ENCODE results near the gene FAM20B. TPM values are rescaled to one million over a fixed set of nuclear protein-coding genes. Genes with fewer than 3 reads are reported as not detected.

FAM20B gene
- total and polyA plus RNA-seq, 2 of the 13 experiments (the other 11 are each of a cell fraction or from before 2014, with no cell fraction given) = 13.8 to 26.9 TPM

DNA sequence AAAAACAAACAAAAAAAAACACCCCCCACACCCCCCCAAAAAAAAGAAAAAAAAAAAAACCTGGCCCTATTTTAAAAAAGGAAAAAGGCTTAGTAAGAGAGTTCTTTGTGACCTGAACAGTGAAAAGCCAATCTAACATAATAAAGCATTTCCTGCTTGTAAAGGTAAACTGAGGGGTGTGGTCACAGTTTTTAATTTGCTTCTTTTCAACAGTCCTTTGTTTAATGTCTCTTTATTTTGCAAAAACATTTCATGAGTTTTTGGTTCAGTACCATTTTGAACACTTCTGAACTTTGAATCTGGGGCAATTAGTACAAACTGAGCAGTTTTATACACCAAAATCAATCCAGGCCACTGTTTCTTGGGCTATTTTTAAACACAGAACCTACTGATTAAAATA, 93.8 kb downstream of the FAM20B start:
- no peaks in the 10 kb centered on the region for H3K9me3 ChIP-seq (ENCODE audit: low read length)
- no peak overlapping the region for H3K27ac ChIP-seq (ENCODE audit: extremely low read length, insufficient read depth, low read length)
- POLR2A ChIA-PET = no interaction called here
- H3K4me1 ChIP-seq (ENCODE audit: insufficient read depth, low read length) = no peaks in the 10 kb centered on the region
- H3K27me3 ChIP-seq (ENCODE audit: control insufficient read depth in 1 of 2, insufficient read depth in 2 of 2, low read length in 2 of 2) = no peaks in the 10 kb centered on the region
- DNase-seq (ENCODE audit: low spot score) (no peak), FAIRE-seq (no peak), ATAC-seq (no peak)
- no peaks in the 10 kb centered on the region for H4K20me1 ChIP-seq (ENCODE audit: insufficient read depth, low read length)
- no peak overlapping the region for H3K9ac ChIP-seq (ENCODE audit: insufficient read depth, low read depth, low read length)
- intact Hi-C loops (cut with micrococcal nuclease; ENCODE audit: unreplicated experiment) = no loop called here
- H3K79me2 ChIP-seq (ENCODE audit: insufficient read depth, low read length) = no peaks in the 10 kb centered on the region
- no peak overlapping the region for H3K4me2 ChIP-seq (ENCODE audit: low read depth, low read length)
- no TSS peak for BruUV-seq (replicated peaks)
- TF ChIP-seq XRCC5 (optimal IDR thresholded peaks at IDR 0.05; ENCODE audit: low read length) (no peak), E2F2 (CRISPR knock-in tag; IDR thresholded peaks at IDR 0.05; ENCODE audit: borderline replicate concordance) (no peak), MTA3 (CRISPR knock-in tag; IDR thresholded peaks at IDR 0.05) (no peak), ZNF230 (CRISPR knock-in tag; IDR thresholded peaks at IDR 0.05) (no peak), ZBTB25 (CRISPR knock-in tag; IDR thresholded peaks at IDR 0.05) (no peak), SP140L (CRISPR knock-in tag; IDR thresholded peaks at IDR 0.05; ENCODE audit: borderline replicate concordance) (no peak), ZNF672 (CRISPR knock-in tag; IDR thresholded peaks at IDR 0.05) (no peak), ZNF354B (CRISPR knock-in tag; IDR thresholded peaks at IDR 0.05) (no peak)
- in situ Hi-C loops (cut with HindIII; ENCODE audit: extremely low pct_ligation_motif_present, low pct_unique_long_range_greater_than_20kb) = no loop called here
- no peak overlapping the region for H2AFZ ChIP-seq (ENCODE audit: low read length)
- H3K36me3 ChIP-seq (replicated peaks in 1 of 2; ENCODE audit: control insufficient read depth in 1 of 2, insufficient read depth in 2 of 2, low read length in 2 of 2) = peaks cover 3 to 56% of the 10 kb centered on the region in 2 experiments
- H3K4me3 ChIP-seq (replicated peaks in 1 of 3; ENCODE audit: insufficient read depth in 1 of 3, low read depth in 2 of 3, low read length in 3 of 3) = no peak overlapping the region
- CTCF ChIA-PET (ENCODE audit: low intra/inter-chr PET ratio, low total read pairs) = interaction anchor here (2.3 kb wide), 1 partner anchor 74 kb away, joined by 30 read pairs; no protein-coding TSS in a partner anchor
